ENCODE data around the gene IDI2. TPM values are rescaled to one million over a fixed set of nuclear protein-coding genes. Genes with fewer than 3 reads are reported as not detected.
A peak's percentile ranks its signal among the peaks of the same experiment; 100 is the strongest.

Gene IDI2
- total RNA-seq, 1 donor from 2014 or later: 0.16 TPM

DNA sequence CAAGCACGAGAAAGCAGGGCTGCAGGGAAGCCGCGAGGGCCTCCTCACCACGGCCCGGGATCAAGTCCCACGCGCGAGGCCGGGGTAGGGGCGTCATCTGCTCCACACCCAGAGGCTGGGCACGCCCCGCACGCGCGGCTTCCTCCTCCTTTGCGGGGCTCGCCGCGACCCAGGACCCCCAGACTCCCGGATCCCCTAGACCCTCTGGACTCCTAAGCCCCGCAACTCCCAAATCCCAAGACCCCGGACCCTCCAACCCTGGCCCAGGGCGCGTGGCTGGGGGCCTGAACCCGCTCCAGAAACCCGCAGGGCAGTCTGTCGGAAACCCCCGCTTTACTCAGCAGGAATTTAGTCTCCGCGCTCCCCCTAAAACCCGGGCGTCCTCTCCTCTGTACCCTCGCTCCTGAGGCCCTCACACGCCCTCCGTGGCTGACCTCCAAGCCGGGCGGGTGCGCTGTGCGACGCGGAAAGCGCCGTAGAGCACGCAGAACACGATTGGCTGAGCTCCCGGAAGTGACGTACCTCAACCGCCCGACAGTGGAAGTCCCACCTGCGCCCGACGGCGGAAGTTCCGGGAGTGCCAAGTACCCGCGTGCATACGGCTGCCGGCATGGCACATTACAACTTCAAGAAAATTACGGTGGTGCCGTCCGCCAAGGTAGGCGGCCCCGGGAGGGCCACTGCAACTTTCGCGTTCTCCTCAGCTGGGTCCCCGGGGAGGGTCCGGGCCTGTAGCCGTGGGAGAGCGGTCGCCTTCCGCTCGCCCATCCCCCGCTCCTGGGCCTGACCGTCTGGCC, 37.6 kb downstream of the IDI2 start, which contains the start of gene GTPBP4:
TSS of gene GTPBP4 (plus strand) at position 565 of the 797 bp plus-strand sequence. CDS start at position 611, 46 bp downstream.
- peak; percentile 99 for DNase-seq
- intact Hi-C loops (cut with DNase I): no loop called here
- peak; percentile 99 for ATAC-seq (ENCODE audit: poor library complexity)

DNA sequence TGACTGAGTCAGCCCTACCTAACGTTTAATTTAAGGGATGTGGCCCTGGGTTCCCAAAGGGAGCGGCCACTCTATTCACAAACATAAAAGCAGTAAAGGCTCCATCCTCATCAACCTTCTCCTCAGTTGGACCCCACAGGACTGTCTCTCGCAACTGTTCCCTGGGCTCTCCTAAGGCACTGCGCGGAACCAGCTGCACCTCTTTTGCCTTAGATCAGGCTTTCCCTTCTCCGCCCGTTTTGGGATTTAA, 38.1 kb downstream of the IDI2 start:
- ATAC-seq (ENCODE audit: poor library complexity): peak; percentile 37
- intact Hi-C loops (cut with DNase I): no loop called here

DNA sequence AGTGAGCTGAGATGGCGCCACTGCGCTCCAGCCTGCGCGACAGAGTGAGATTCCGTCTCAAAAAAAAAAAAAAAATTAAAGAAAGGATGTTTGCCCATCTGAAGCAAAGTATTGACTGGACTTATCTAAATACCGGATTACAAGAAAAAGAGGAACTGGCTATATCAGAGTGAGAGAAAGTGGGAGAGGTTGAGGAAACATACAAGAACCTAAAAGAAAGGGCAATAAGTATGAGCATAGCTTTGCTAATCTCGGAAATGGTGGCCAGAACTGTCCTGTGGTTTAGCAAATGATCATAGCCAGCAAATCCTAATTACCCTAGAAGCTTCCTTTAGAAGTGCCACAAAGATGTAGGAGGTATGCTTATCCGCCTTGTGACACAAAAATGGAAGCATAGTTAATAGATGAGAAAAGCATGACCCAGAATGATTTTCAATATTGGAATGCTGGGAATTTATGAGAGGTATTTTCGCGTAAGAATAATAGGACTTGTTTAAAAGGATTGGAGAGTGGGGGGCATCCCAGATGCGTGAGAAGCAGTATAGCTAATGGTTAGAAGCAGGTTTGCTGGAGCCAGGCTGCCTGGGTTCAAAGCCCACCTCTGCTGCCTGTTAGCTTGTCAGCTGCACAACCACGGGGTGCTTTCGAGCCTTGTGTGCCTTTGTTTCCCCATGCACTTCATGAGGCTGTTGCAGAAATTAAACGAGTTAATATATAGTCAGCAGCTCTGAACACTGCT, 38.6 kb downstream of the IDI2 start:
- intact Hi-C loops (cut with DNase I): no loop called here

More for the DNA sequence above, 38.1 kb downstream of the IDI2 start:
- no peak for DNase-seq

DNA sequence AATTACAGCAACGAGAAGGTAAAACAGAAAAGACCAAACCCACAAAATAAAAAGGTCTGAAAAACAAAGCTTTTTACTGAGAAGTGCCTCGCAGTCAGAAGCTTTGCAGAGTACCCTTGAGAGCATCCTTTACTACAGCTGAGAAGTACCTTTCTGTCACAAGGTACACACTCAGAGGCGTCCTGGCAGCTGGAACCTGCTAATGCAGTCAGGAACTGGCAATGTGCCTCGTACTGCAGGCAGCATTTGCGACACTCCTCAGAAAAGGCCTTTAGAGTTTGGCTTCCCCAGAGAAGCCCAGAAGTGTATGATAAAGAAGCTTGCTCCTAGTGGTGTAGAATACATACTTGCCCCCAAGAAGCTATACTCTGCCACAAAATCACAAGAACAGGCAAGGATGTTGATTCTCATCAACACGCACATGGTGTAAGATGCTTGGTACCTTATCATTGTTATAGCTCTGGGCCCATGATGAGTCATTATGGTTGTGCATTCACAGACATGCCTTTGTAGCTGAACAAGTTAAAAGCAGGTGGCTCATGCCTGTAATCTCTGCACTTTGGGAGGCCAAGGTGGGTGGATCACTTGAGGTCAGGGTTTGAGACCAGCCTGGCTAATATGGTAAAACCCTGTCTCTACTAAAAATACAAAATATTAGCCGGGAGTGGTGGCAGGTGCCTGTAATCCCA, 39.4 kb downstream of the IDI2 start:
- intact Hi-C loops (cut with DNase I): no loop called here
- ATAC-seq (ENCODE audit: poor library complexity) (no peak), DNase-seq (no peak)

More for the DNA sequence above, 38.6 kb downstream of the IDI2 start:
- ATAC-seq (ENCODE audit: poor library complexity): no peak
- no peak for DNase-seq

DNA sequence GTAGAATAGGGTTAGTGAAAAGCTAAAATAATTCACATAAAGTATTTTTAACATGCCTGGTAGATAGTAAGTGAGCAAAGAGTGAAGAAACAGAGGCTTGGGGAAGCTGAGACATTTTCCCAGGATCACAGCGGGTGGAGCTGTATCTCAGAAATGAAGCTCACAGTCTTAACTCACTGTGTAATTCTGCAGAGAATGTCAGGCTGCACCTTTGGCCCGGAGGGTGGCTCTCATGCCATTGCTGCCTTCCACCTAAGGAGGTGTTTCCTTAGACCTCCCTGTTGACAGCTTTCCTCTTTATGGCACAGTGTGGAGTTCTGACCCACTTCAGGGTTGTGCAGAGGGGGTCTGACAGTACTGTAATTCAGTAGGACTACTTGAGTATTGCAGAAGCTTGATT, 40.3 kb downstream of the IDI2 start:
- intact Hi-C loops (cut with DNase I): no loop called here
- DNase-seq (no peak), ATAC-seq (ENCODE audit: poor library complexity) (no peak)

DNA sequence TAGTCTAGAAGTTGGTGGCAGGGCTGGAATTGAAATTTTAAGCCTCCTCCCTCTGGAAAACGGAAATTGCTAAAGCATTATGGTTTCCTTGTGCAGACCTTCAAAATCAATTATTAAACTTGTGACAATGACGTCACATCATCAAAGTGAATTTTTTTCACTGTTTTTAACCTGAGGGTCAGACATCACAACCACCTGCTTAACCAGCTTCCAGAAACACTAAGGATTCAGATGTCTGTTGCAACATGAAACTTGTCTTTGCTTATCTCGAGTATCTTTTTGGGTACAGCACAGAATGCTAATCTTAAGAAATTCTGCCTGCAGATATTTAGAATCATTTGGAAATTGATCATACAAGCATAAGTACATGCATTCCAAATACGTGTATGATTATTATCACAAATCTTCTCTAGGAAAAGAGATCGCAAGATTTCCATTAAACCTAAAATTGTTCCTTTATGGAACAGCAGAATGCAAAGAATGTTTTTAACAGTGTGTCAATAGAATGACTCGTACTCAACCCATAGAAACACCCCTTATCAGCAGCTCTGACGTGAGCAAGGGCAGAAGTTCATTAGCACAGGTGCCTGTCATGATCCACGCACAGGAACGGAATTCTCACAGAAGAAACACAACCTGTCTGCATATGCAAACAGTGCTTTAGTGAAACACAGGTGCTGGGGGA, 41.5 kb downstream of the IDI2 start:
- DNase-seq (no peak), ATAC-seq (ENCODE audit: poor library complexity) (no peak)
- intact Hi-C loops (cut with DNase I): no loop called here

DNA sequence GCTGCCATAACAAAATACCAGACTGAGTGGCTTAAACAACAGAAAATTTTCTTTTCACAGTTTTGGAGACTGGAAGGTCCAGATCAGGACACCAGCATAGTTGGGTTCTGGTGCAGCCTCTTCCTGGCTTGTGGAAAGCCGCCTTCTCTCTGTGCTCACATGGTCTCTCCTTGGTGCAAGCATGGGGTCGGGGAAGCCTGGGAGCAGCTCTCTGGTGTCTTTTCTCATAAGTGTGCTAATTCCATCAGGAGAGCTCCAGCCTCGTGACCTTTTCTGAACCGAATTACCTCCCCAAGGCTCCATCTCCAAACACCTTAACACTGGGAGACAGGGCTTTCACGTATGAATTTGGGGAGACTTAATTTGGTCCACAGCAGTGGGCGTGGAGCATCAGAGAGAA, 42.3 kb downstream of the IDI2 start:
- intact Hi-C loops (cut with DNase I): no loop called here
- no peak for DNase-seq
- no peak for ATAC-seq (ENCODE audit: poor library complexity)

DNA sequence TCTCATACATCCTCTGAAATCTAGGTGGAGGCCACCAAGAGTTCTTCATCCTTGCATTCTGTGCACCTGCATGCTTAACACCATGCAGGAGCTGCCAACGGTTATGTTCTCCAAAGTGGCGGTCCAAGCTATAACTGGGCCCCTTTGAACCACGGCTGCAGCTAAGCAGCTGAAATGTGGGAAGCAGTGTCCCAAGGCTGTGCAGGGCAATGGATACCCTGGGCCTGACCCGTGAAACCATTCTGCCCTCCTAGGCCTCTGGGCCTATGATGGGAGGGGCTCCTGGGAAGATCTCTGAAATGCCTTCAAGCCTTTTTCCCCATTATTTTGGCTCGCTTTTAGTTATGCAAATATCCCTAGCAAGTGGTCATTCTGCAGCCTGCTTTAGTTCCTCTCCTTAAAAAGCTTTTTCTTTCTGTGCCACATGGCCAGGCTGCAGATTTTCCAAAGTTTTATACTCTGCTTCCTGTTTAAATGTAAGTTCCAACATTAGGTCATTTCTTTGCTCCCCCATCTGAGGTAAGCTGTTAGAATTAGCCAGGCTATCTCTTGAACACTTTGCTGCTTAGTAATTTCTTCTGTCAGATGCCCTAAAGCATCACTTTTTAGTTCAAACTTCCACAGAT, 45.1 kb downstream of the IDI2 start:
- ATAC-seq (ENCODE audit: poor library complexity) (no peak), DNase-seq (no peak)
- intact Hi-C loops (cut with DNase I): no loop called here

DNA sequence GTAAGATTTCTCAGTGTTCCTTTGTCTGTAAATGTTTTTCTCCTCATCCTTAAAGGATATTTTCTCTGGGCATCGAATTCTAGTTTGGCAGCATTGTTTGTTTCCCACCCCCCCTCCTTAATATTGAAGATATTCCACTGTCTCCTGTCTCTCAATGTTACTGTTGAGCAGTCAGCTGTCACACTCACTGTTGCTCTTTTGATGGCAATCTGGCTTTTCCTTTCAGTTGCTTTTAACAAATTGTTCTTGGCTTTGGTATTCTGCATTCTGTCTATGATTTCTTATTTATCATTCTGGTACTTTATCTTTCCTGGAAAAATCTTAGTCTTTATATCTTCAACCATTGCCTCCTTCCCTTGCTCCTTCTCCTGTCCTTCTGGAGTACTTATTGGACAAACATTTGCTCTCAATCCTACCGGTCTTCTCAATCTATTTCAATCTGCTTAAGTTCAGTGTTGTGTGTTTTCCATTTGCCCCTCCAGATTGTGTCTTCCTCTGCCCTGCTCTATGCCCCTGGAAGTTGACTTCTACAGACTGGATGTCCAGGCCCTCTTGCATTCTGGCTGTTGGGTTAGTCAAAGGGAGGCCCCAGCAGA, 46.7 kb downstream of the IDI2 start:
- DNase-seq (no peak), ATAC-seq (ENCODE audit: poor library complexity) (no peak)
- intact Hi-C loops (cut with DNase I): no loop called here

DNA sequence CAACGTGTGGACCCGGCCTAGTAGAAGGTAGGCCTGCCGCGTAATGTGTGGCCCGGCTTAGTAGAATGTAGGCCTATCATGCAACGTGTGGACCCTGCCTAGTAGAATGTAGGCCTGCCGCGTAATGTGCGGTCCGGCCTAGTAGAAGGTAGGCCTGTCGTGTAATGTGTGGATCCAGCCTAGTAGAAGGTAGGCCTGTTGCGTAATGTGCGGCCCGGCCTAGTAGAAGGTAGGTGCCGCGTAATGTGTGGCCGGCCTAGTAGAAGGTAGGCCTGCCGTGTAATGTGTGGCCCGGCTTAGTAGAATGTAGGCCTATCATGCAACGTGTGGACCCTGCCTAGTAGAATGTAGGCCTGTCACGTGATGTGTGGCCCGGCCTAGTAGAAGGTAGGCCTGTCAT, 49.3 kb downstream of the IDI2 start:
- ATAC-seq (ENCODE audit: poor library complexity) (no peak), DNase-seq (no peak)
- intact Hi-C loops (cut with DNase I): no loop called here

DNA sequence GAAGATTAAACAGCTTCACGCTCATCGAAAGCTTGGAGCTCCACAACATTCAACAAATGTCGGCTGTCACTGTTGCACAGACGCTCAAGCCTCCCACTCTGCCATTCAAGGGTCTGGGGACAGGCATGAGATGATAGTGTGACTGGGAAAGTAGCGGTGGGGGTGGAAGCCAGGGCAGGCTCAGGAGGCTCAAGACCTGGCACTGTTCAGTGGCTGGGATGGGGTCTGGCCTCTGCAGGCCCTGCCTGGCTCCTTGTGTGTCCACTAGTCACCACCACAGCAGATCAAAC, 50.9 kb downstream of the IDI2 start:
- ATAC-seq (ENCODE audit: poor library complexity): no peak
- DNase-seq: no peak
- intact Hi-C loops (cut with DNase I): no loop called here

DNA sequence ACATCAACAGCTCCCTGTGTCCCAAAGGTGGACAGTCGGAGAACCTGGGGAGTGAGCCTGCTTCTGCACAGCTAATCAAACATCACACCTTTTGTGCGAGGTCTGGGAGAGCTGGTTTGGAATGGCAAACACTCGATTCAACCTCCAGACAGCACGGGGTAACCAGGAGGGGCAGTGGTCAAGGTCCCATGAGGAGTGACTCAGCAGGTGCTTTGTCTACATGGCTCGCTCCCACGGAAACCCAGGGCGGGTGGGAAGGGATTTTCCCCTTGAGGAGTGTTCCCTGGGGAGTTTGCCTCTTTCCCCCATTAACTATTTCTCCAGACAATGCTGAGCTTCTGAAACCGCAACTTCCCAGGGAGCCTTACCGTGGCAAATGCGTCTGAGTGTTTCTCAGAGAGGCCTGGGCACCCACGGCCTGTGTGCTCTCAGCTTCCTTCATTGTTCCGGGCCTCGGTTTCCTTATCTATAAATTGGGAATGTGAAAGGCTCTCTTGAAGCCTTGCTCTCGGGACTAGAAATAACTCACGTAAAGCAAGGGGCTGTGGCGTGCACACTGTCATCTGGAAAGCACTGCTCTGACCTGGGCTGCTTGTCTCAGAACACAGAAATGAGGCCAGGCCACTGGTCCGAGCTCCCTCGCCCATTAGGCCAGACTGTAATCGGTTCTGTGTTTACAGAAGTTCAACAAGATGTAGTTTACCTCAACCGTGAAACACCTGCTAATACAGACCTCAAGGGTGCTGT, 51.4 kb downstream of the IDI2 start:
- DNase-seq: no peak
- ATAC-seq (ENCODE audit: poor library complexity): no peak
- intact Hi-C loops (cut with DNase I): no loop called here

DNA sequence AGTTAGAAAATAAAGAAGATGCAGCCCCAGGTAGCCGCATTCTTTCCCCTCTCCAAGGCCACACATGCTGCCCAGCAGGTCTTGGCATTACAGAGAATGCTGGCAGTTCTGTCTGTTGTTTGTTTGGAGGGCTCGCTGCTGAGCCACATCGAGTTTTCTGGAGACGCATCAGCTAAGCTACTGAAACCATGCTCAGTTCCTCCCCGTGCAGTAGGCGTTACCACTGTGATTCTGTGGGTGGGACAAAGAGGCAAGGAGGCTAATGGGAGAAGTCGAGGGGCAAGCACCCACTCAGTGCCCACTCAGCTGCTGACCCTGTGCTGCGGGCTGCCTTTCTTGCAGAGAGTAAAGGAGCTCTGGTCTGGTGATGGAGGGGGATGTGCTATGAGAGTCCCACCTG, 52.9 kb downstream of the IDI2 start:
- no peak for DNase-seq
- ATAC-seq (ENCODE audit: poor library complexity): no peak
- intact Hi-C loops (cut with DNase I): no loop called here

DNA sequence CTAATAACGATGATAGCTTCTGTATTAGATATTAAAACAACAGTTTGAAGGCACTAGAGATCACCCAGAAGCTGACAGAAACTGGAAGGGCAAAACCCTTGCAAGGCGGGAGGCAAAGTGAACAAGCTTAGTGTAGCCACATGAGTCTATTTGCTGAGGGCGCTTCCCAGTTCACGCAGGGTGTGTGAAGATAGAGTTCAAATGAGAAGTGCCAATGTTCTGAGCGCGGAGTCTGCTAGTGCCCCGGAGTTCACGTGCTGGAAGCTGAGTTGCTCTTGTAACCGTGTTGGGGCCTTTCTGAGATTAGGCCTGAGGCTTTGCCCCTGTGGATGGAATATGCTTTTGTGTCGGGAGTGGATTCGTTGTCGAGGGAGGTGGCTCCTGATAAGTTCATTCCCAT, 54.0 kb downstream of the IDI2 start:
- intact Hi-C loops (cut with DNase I): no loop called here
- peak; percentile 40 for ATAC-seq (ENCODE audit: poor library complexity)
- DNase-seq: no peak

DNA sequence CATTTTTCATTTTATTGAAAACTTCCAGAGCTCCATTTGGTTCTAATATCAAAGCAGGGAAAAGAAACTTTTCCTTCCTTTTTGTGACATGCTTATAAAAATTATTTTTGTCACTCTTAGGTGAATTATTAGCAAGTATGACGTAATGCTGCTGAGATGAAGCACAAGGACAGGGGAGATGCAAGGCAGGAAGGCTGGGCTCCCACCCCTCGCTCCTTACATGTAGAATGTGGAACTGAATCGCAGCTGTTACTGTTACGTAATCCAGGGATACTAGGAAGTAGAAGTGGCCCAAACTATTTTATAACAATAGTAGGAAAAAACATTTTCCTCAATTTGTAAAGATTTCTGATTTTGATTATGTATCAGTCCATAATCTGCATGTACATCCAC, 54.5 kb downstream of the IDI2 start:
- intact Hi-C loops (cut with DNase I): no loop called here
- peak; percentile 66 for ATAC-seq (ENCODE audit: poor library complexity)
- DNase-seq: peak; percentile 58

DNA sequence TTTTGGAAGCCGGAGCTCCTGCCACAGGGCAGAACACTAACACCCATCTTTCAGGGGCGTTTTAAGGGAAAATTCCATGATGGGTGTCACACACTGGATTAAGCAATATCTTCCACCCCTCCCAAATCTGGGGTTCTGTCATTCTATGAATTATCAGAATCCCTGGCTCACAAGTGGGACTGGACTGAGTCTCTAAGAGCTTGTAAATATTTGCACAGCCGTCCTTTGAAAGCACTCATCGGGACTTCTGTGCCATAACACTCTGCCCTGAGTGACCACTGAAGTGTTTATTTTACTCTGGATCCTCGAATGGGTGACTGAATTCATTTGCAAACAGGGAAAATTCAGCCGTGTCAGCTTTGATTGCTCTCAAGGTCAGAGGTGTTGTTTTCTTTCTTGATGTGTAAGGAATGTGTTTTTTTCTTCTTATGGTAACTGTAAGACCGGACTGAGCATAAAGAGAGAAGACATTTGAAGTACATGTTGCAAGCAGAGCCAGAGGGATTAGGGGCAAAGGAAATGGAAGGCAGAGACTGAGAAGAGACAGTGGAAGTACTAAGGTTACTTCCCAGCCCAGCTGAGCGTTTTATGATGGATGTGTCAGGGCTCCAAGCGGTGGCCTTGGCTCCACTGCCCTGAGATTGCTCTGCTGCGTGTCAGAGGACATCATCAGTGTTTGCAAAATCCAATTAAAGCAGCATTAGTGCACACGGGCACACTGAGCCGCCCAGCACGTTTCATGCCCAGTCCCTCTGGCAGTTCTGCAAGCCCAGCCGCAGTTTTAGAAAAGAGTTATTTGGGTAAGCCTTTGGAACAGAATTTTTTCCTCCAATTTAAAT, 55.1 kb downstream of the IDI2 start:
- no peak for DNase-seq

DNA sequence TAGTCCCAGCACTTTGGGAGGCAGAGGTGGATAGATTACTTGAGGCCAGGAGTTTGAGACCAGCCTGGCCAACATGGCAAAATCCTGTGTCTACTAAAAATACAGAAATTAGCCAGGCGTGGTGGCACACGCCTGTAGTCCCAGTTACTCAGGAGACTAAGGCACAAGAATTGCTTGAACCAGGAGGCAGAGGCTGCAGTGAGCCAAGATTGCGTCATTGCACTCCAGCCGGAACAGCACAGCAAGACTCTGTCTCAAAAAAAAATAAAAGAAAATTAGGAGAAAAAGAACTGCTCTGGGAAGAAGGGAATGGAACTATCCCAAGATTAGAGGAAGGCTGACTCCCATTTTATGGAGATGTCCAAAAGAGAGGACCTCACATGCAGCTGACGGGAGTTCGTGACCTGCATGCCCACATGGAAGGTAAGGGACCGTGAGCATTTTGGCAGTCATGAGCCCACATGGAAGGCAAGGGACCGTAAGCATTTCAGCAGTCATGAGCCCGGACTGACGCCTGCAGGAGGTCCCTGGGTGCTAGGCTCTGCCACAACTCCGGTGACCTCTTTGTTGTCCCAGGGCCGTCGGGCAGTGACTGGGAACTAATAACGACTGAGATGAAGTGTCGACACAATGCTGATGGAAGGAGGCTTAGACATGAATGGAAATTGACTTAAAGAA, 56.0 kb downstream of the IDI2 start:
- ATAC-seq (ENCODE audit: poor library complexity) (no peak), DNase-seq (no peak)
- intact Hi-C loops (cut with DNase I): no loop called here

More for the DNA sequence above, 55.1 kb downstream of the IDI2 start:
- ATAC-seq (ENCODE audit: poor library complexity): peak; percentile 48
- intact Hi-C loops (cut with DNase I): no loop called here

All from Right ventricle myocardium superior (tissue), 1 donor.